Keratinocyte (primary cell): ENCODE data around the gene SMAD6.

Experiments
- CTCF ChIP-seq, 3 experiments: IDR thresholded peaks in 1 of 3; conservative IDR thresholded peaks in 1 of 3; optimal IDR thresholded peaks in 1 of 3; 2 replicates in 2 of 3; 3 replicates in 1 of 3; pipeline versions ENCODE3 to v1.5.1; 2011; ENCODE audit warnings: low read length in 3 of 3, mild to moderate bottlenecking in 3 of 3, moderate library complexity in 2 of 3, control low read depth in 1 of 3, inconsistent platforms in 1 of 3; ENCODE audit not compliant: insufficient read depth in 2 of 3; ENCODE audit errors: extremely low read depth in 1 of 3
- EZH2 ChIP-seq: IDR thresholded peaks from one replicate; pipeline ENCODE4 v1.6.1; 2012; ENCODE audit warnings: inconsistent platforms, mild to moderate bottlenecking, low read length, moderate library complexity

GRCh38 chr15:66824424-66824823, 122.4 kb downstream of the SMAD6 start:
- TF ChIP-seq CTCF (optimal IDR thresholded peaks at IDR 0.05 in 1 of 3, IDR thresholded peaks at IDR 0.05 in 1 of 3, conservative IDR thresholded peaks at IDR 0.05 in 1 of 3; ENCODE audit: extremely low read depth in 1 of 3, insufficient read depth in 2 of 3, low read length in 3 of 3) (no peak), EZH2 (no peak)
